Measurements from ENCODE around the gene TBXAS1.

The TBXAS1 gene

GRCh38 chr7:139844779-139845442 is 15.8 kb downstream of the TBXAS1 start:
- H3K9ac ChIP-seq = no peak overlapping the region
- H4K20me1 ChIP-seq = peaks cover 0 to 83% (median 0%) of the 10 kb centered on the region in 11 experiments; a peak in 4 of 22 replicates
- no peaks in the 10 kb centered on the region for H3K27me3 ChIP-seq
- H3K9me3 ChIP-seq (replicated peaks in 1 of 11) = peaks cover 0 to 31% (median 12%) of the 10 kb centered on the region in 11 experiments; a peak in 16 of 22 replicates
- no peak overlapping the region for H3K4me3 ChIP-seq
- TF ChIP-seq Cebpa-rat (IDR thresholded peaks at IDR 0.05) = no peak
- peaks cover 0 to 65% (median 0%) of the 10 kb centered on the region in 11 experiments; a peak in 9 of 22 replicates for H3K36me3 ChIP-seq
- peaks cover 16 to 53% (median 35%) of the 10 kb centered on the region in 10 experiments for H3K4me1 ChIP-seq
- no peak overlapping the region for H3K27ac ChIP-seq
- H3K4me2 ChIP-seq = peak overlapping the region in 4 of 11 experiments; percentile 11 to 40 (median 31); a peak in 7 of 22 replicates

- Histone ChIP-seq H3K27me3 (no peaks in the 10 kb centered on the region), H4K20me1 (peaks cover 0 to 88% (median 0%) of the 10 kb centered on the region in 11 experiments; a peak in 4 of 22 replicates), H3K27ac (no peak overlapping the region), H3K4me2 (peak overlapping the region in 2 of 11 experiments; percentile 29 to 33; a peak in 2 of 22 replicates), H3K4me1 (peaks cover 16 to 49% (median 35%) of the 10 kb centered on the region in 10 experiments), H3K4me3 (no peak overlapping the region), H3K36me3 (peaks cover 0 to 65% (median 0%) of the 10 kb centered on the region in 11 experiments; a peak in 9 of 22 replicates), H3K9me3 (replicated peaks in 1 of 11) (peaks cover 0 to 26% (median 12%) of the 10 kb centered on the region in 11 experiments; a peak in 16 of 22 replicates), H3K9ac (no peak overlapping the region)
- TF ChIP-seq Cebpa-rat (IDR thresholded peaks at IDR 0.05) = no peak
These were observed 16.4 kb downstream of the TBXAS1 start for GRCh38 chr7:139845443-139845805.

- H4K20me1 ChIP-seq = peaks cover 0 to 84% (median 0%) of the 10 kb centered on the region in 11 experiments; a peak in 4 of 22 replicates
- no peak overlapping the region for H3K4me3 ChIP-seq
- peaks cover 0 to 24% (median 12%) of the 10 kb centered on the region in 11 experiments; a peak in 16 of 22 replicates for H3K9me3 ChIP-seq (replicated peaks in 1 of 11)
- H3K9ac ChIP-seq = no peak overlapping the region
- TF ChIP-seq Cebpa-rat (IDR thresholded peaks at IDR 0.05) = no peak
- no peak overlapping the region for H3K4me2 ChIP-seq
- no peaks in the 10 kb centered on the region for H3K27me3 ChIP-seq
- H3K36me3 ChIP-seq = peaks cover 0 to 66% (median 0%) of the 10 kb centered on the region in 11 experiments; a peak in 8 of 22 replicates
- no peak overlapping the region for H3K27ac ChIP-seq
- peaks cover 16 to 41% (median 27%) of the 10 kb centered on the region in 10 experiments for H3K4me1 ChIP-seq
These were observed 17.2 kb downstream of the TBXAS1 start for GRCh38 chr7:139846297-139846696.

GRCh38 chr7:139848274-139848673 is 19.2 kb downstream of the TBXAS1 start:
- H3K4me1 ChIP-seq = peaks cover under 1 to 37% (median 19%) of the 10 kb centered on the region in 10 experiments; a peak in 17 of 20 replicates
- no peak overlapping the region for H3K27ac ChIP-seq
- peaks cover 0 to 67% (median 0%) of the 10 kb centered on the region in 11 experiments; a peak in 4 of 22 replicates for H4K20me1 ChIP-seq
- TF ChIP-seq Cebpa-rat (IDR thresholded peaks at IDR 0.05) = no peak
- H3K4me2 ChIP-seq = no peak overlapping the region
- no peak overlapping the region for H3K9ac ChIP-seq
- H3K27me3 ChIP-seq = no peaks in the 10 kb centered on the region
- H3K4me3 ChIP-seq = no peak overlapping the region
- peaks cover 0 to 74% (median 0%) of the 10 kb centered on the region in 11 experiments; a peak in 8 of 22 replicates for H3K36me3 ChIP-seq
- peaks cover 0 to 24% (median 12%) of the 10 kb centered on the region in 11 experiments; a peak in 16 of 22 replicates for H3K9me3 ChIP-seq (replicated peaks in 1 of 11)

DNA sequence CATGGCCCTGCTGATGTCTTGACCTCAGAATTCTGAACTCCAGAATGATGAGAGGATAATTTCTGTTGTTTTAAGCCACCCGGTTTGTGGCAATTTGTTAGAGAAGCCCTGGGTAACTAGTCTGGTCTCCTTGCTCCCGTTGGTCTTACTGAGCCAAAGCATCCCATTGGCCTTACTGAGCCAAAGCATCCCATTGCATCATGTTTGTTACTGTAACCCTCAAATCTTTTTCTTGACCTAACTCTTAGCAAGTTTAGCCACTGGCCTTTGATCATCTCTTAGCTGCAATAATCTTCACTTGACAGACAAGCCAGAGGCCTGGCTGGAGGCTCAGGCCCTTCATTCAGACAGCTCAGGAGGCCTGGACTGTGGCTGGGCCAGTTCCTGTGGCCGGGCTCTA is 21.8 kb downstream of the TBXAS1 start:
- Histone ChIP-seq H4K20me1 (peaks cover 0 to 40% (median 0%) of the 10 kb centered on the region in 11 experiments; a peak in 2 of 22 replicates), H3K27me3 (no peaks in the 10 kb centered on the region), H3K4me2 (no peak overlapping the region), H3K4me1 (peaks cover 11 to 52% (median 32%) of the 10 kb centered on the region in 10 experiments), H3K27ac (no peak overlapping the region), H3K9ac (no peak overlapping the region), H3K36me3 (peaks cover 0 to 68% (median 0%) of the 10 kb centered on the region in 11 experiments; a peak in 8 of 22 replicates), H3K4me3 (no peak overlapping the region), H3K9me3 (replicated peaks in 1 of 11) (peaks cover 0 to 33% (median 12%) of the 10 kb centered on the region in 11 experiments; a peak in 16 of 22 replicates)
- no peak for TF ChIP-seq Cebpa-rat (IDR thresholded peaks at IDR 0.05)

GRCh38 chr7:139851770-139852481 is 22.9 kb downstream of the TBXAS1 start:
- Histone ChIP-seq H3K4me1 (peaks cover 13 to 62% (median 39%) of the 10 kb centered on the region in 10 experiments), H3K27ac (peak overlapping the region in 1 of 11 experiments; percentile 1; a peak in 1 of 22 replicates), H3K4me3 (no peak overlapping the region), H3K9ac (no peak overlapping the region), H3K36me3 (peaks cover 0 to 64% (median 0%) of the 10 kb centered on the region in 11 experiments; a peak in 8 of 22 replicates), H4K20me1 (peaks cover 0 to 30% (median 0%) of the 10 kb centered on the region in 11 experiments; a peak in 2 of 22 replicates), H3K27me3 (no peaks in the 10 kb centered on the region), H3K4me2 (peak overlapping the region in 3 of 11 experiments; percentile 0 to 83 (median 74); a peak in 4 of 22 replicates), H3K9me3 (replicated peaks in 1 of 11) (peaks cover 0 to 33% (median 12%) of the 10 kb centered on the region in 11 experiments; a peak in 16 of 22 replicates)
- TF ChIP-seq Cebpa-rat (IDR thresholded peaks at IDR 0.05) = no peak

DNA sequence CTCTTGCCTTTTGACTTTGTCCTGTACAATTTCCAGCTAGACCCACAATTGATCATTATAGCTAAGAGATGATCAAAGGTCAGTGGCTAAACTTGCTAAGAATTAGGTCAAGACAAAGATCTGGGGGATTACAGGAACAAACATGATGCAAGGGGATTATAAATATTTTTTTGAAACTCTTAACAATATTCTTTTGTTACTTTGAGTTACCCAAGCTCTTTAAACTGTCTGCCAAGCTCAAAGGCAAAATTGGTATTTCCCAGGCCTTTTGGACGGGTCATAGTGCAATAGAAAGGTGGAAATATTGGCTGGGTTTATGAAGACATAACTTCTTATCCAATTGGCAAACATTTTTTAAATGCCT is 23.4 kb downstream of the TBXAS1 start:
- Histone ChIP-seq H3K4me1 (peaks cover 13 to 67% (median 40%) of the 10 kb centered on the region in 10 experiments), H3K4me3 (no peak overlapping the region), H3K9me3 (replicated peaks in 1 of 11) (peaks cover 0 to 28% (median 12%) of the 10 kb centered on the region in 11 experiments; a peak in 16 of 22 replicates), H4K20me1 (peaks cover 0 to 25% (median 0%) of the 10 kb centered on the region in 11 experiments; a peak in 2 of 22 replicates), H3K27me3 (no peaks in the 10 kb centered on the region), H3K4me2 (peak overlapping the region in 5 of 11 experiments; percentile 74 to 89 (median 77); a peak in 7 of 22 replicates), H3K9ac (no peak overlapping the region), H3K27ac (peak overlapping the region in 2 of 11 experiments; percentile 1 to 86; a peak in 1 of 22 replicates), H3K36me3 (peaks cover 0 to 59% (median 0%) of the 10 kb centered on the region in 11 experiments; a peak in 8 of 22 replicates)
- no peak for TF ChIP-seq Cebpa-rat (IDR thresholded peaks at IDR 0.05)

GRCh38 chr7:139853506-139854123 is 24.6 kb downstream of the TBXAS1 start:
- H3K27ac ChIP-seq = peak overlapping the region in 10 of 11 experiments; percentile 34 to 86 (median 79); a peak in 18 of 22 replicates
- TF ChIP-seq Cebpa-rat (IDR thresholded peaks at IDR 0.05) = no peak
- H3K36me3 ChIP-seq = peaks cover 0 to 58% (median 0%) of the 10 kb centered on the region in 11 experiments; a peak in 8 of 22 replicates
- H3K27me3 ChIP-seq = no peaks in the 10 kb centered on the region
- peak overlapping the region in 1 of 10 experiments; percentile 21; a peak in 1 of 20 replicates for H3K4me3 ChIP-seq
- H4K20me1 ChIP-seq = peaks cover 0 to 19% (median 0%) of the 10 kb centered on the region in 11 experiments; a peak in 1 of 22 replicates
- peak overlapping the region in 5 of 11 experiments; percentile 12 to 34 (median 24); a peak in 5 of 22 replicates for H3K9ac ChIP-seq
- H3K4me1 ChIP-seq = peaks cover 13 to 78% (median 40%) of the 10 kb centered on the region in 10 experiments
- peaks cover 0 to 17% (median under 1%) of the 10 kb centered on the region in 11 experiments; a peak in 12 of 22 replicates for H3K9me3 ChIP-seq (replicated peaks in 1 of 11)
- peak overlapping the region; percentile 5 to 89 (median 74); a peak in 21 of 22 replicates for H3K4me2 ChIP-seq

Measured in BLaER1 treated with 17β-estradiol and CSF1 and Interleukin-3, amounts not matched to agents 10 nM and 100 nM (cell line).